SJCRH30 (cell line): Measurements from ENCODE around the gene ETV4. TPM values are rescaled to one million over a fixed set of nuclear protein-coding genes. Genes with fewer than 3 reads are reported as not detected.

Experiments
- DNase-seq, 2 experiments: peaks; one replicate each; pipeline ENCODE4 v3.0.0-alpha.2; 2015 to 2020
- H3K27ac ChIP-seq: fragments of 250-450 bp; sonication (Bioruptor Pico); 2 replicates; pipeline ENCODE4 v1.5.1; 2020; ENCODE audit warnings: mild to moderate bottlenecking, moderate library complexity
- H3K27me3 ChIP-seq: fragments of 250-450 bp; sonication (Bioruptor Pico); 2 replicates; pipeline ENCODE4 v1.5.1; 2020; ENCODE audit warnings: mild to moderate bottlenecking, moderate library complexity
- H3K36me3 ChIP-seq: fragments of 250-450 bp; sonication (Bioruptor Pico); 2 replicates; pipeline ENCODE4 v1.5.1; 2020; ENCODE audit warnings: mild to moderate bottlenecking, moderate library complexity
- H3K4me1 ChIP-seq: fragments of 250-450 bp; sonication (Bioruptor Pico); 2 replicates; pipeline ENCODE4 v1.5.1; 2020; ENCODE audit warnings: mild to moderate bottlenecking, moderate library complexity
- H3K4me3 ChIP-seq: fragments of 250-450 bp; sonication (Bioruptor Pico); 2 replicates; pipeline ENCODE4 v1.5.1; 2020; ENCODE audit warnings: mild to moderate bottlenecking, moderate library complexity
- H3K9me3 ChIP-seq: fragments of 250-450 bp; sonication (Bioruptor Pico); replicated peaks from 2 replicates; pipeline ENCODE4 v1.5.1; 2020; ENCODE audit warnings: mild to moderate bottlenecking, moderate library complexity
- total RNA-seq: library from RNA; depleted of rRNA; stranded (reverse); fragments of >200 nt; shearing (Covaris generic); gene quantifications from 2 replicates; pipeline ENCODE4 v1.2.3, GENCODE V29; 2014

Gene ETV4
- total RNA-seq, 1 experiment from 2014 or later = 70.0 TPM

- Histone ChIP-seq H3K27ac (no peak overlapping the region), H3K9me3 (no peaks in the 10 kb centered on the region), H3K36me3 (no peaks in the 10 kb centered on the region), H3K4me3 (no peak overlapping the region), H3K4me1 (peaks cover 34% of the 10 kb centered on the region), H3K27me3 (no peaks in the 10 kb centered on the region)
- no peak for DNase-seq
Observed at GRCh38 chr17:43577664-43578403, 31.7 kb upstream of the ETV4 start.

- H3K9me3 ChIP-seq = no peaks in the 10 kb centered on the region
- no peak overlapping the region for H3K27ac ChIP-seq
- H3K4me3 ChIP-seq = no peak overlapping the region
- peak; percentile 68 to 90 for DNase-seq
- no peaks in the 10 kb centered on the region for H3K27me3 ChIP-seq
- H3K4me1 ChIP-seq = peaks cover 34% of the 10 kb centered on the region
- H3K36me3 ChIP-seq = no peaks in the 10 kb centered on the region
Observed at GRCh38 chr17:43576563-43577229, 30.6 kb upstream of the ETV4 start.

GRCh38 chr17:43574896-43575525 is 28.9 kb upstream of the ETV4 start:
- H3K27me3 ChIP-seq = no peaks in the 10 kb centered on the region
- H3K4me1 ChIP-seq = peaks cover 28% of the 10 kb centered on the region
- no peaks in the 10 kb centered on the region for H3K9me3 ChIP-seq
- no peak overlapping the region for H3K27ac ChIP-seq
- no peak for DNase-seq
- H3K4me3 ChIP-seq = no peak overlapping the region
- no peaks in the 10 kb centered on the region for H3K36me3 ChIP-seq

GRCh38 chr17:43574348-43574747 is 28.2 kb upstream of the ETV4 start:
- Histone ChIP-seq H3K27ac (no peak overlapping the region), H3K4me3 (no peak overlapping the region), H3K27me3 (no peaks in the 10 kb centered on the region), H3K36me3 (no peaks in the 10 kb centered on the region), H3K4me1 (peaks cover 22% of the 10 kb centered on the region), H3K9me3 (no peaks in the 10 kb centered on the region)
- no peak for DNase-seq

- Histone ChIP-seq H3K9me3 (no peaks in the 10 kb centered on the region), H3K27ac (no peak overlapping the region), H3K27me3 (no peaks in the 10 kb centered on the region), H3K4me3 (no peak overlapping the region), H3K36me3 (no peaks in the 10 kb centered on the region), H3K4me1 (peaks cover 16% of the 10 kb centered on the region)
- no peak for DNase-seq
Observed at GRCh38 chr17:43573579-43574321, 27.6 kb upstream of the ETV4 start.

- Histone ChIP-seq H3K4me3 (no peak overlapping the region), H3K36me3 (no peaks in the 10 kb centered on the region), H3K27me3 (no peaks in the 10 kb centered on the region), H3K9me3 (no peaks in the 10 kb centered on the region), H3K4me1 (peaks cover 4% of the 10 kb centered on the region), H3K27ac (no peak overlapping the region)
- no peak for DNase-seq
Observed at GRCh38 chr17:43572368-43572980, 26.3 kb upstream of the ETV4 start.

- DNase-seq = no peak
- Histone ChIP-seq H3K27me3 (no peaks in the 10 kb centered on the region), H3K4me1 (no peaks in the 10 kb centered on the region), H3K9me3 (no peaks in the 10 kb centered on the region), H3K4me3 (no peak overlapping the region), H3K27ac (no peak overlapping the region), H3K36me3 (no peaks in the 10 kb centered on the region)
Observed at GRCh38 chr17:43570518-43570928, 24.4 kb upstream of the ETV4 start.

GRCh38 chr17:43568506-43569082 is 22.5 kb upstream of the ETV4 start:
- no peaks in the 10 kb centered on the region for H3K4me1 ChIP-seq
- H3K4me3 ChIP-seq = no peak overlapping the region
- no peaks in the 10 kb centered on the region for H3K9me3 ChIP-seq
- DNase-seq = no peak
- H3K27me3 ChIP-seq = peaks cover 4% of the 10 kb centered on the region; the same call in 1 of the 2 replicates
- no peaks in the 10 kb centered on the region for H3K36me3 ChIP-seq
- no peak overlapping the region for H3K27ac ChIP-seq

GRCh38 chr17:43563600-43564594 is 17.8 kb upstream of the ETV4 start:
- Histone ChIP-seq H3K27ac (no peak overlapping the region), H3K4me3 (no peak overlapping the region), H3K4me1 (no peaks in the 10 kb centered on the region), H3K36me3 (no peaks in the 10 kb centered on the region), H3K9me3 (no peaks in the 10 kb centered on the region), H3K27me3 (peaks cover 21% of the 10 kb centered on the region)
- no peak for DNase-seq

GRCh38 chr17:43562679-43563599 is 16.8 kb upstream of the ETV4 start:
- Histone ChIP-seq H3K4me1 (no peaks in the 10 kb centered on the region), H3K4me3 (no peak overlapping the region), H3K36me3 (no peaks in the 10 kb centered on the region), H3K9me3 (no peaks in the 10 kb centered on the region), H3K27ac (no peak overlapping the region), H3K27me3 (peaks cover 21% of the 10 kb centered on the region)
- DNase-seq = no peak

GRCh38 chr17:43560461-43561427 is 14.6 kb upstream of the ETV4 start:
- no peak overlapping the region for H3K4me3 ChIP-seq
- DNase-seq = no peak

More at GRCh38 chr17:43560461-43561427, 14.6 kb upstream of the ETV4 start:
- no peaks in the 10 kb centered on the region for H3K9me3 ChIP-seq
- peaks cover 26% of the 10 kb centered on the region for H3K27me3 ChIP-seq
- no peaks in the 10 kb centered on the region for H3K4me1 ChIP-seq
- no peak overlapping the region for H3K27ac ChIP-seq
- no peaks in the 10 kb centered on the region for H3K36me3 ChIP-seq
